B cell (primary cell): ENCODE data around the gene KNSTRN. TPM values are rescaled to one million over a fixed set of nuclear protein-coding genes. Genes with fewer than 3 reads are reported as not detected.

Source experiments
- ATAC-seq: fragments of 200-7000 bp; cut with Tn5 transposase; one replicate; pipeline ENCODE4 v1.10.0; 2021; ENCODE audit warnings: low read depth, mild to moderate bottlenecking, moderate number of reproducible peaks, moderate library complexity
- CTCF ChIA-PET: fragments of 350-600 bp; sonication (Branson Sonifier 250); formaldehyde crosslinking; loops from one replicate; lab custom pipeline; 2021; ENCODE audit warnings: antibody characterized with exemption, inconsistent platforms; lab: Charles Lee
- POLR2A ChIA-PET: fragments of 350-600 bp; sonication (Branson Sonifier 250); formaldehyde crosslinking; loops from one replicate; lab custom pipeline; 2021; ENCODE audit warnings: antibody characterized with exemption; lab: Charles Lee
- DNase-seq: peaks from one replicate; pipeline ENCODE4 v3.0.0; 2013
- H2AFZ ChIP-seq: 2 replicates; pipeline ENCODE4 v1.6.1; 2012; ENCODE audit warnings: mild to moderate bottlenecking, low read depth, low read length; ENCODE audit not compliant: insufficient read depth, poor library complexity, severe bottlenecking
- H3K27ac ChIP-seq, 2 donors: 1 replicate in 1 of 2; 2 replicates in 1 of 2; pipeline ENCODE4 v1.5.1; 2012 to 2013; ENCODE audit warnings: low read length in 2 of 2, mild to moderate bottlenecking in 2 of 2, moderate library complexity in 1 of 2
- H3K27me3 ChIP-seq, 4 experiments: fragments of 200-600 bp in 1 of 4; sonication (generic) in 1 of 4; replicated peaks in 1 of 4; 1 replicate in 2 of 4; 2 replicates in 2 of 4; pipeline versions ENCODE4 v1.6.1 to v1.7.0; 2013 to 2016; ENCODE audit warnings: low read length in 3 of 4, mild to moderate bottlenecking in 2 of 4, mixed read lengths in 1 of 4, moderate library complexity in 1 of 4; ENCODE audit not compliant: insufficient read depth in 4 of 4, control insufficient read depth in 3 of 4; ENCODE audit errors: control extremely low read depth in 1 of 4
- H3K36me3 ChIP-seq, 2 experiments: replicated peaks in 1 of 2; 1 replicate in 1 of 2; 2 replicates in 1 of 2; pipeline versions ENCODE4 v1.6.1 to v1.7.1; 2013; ENCODE audit warnings: low read length in 1 of 2; ENCODE audit not compliant: insufficient read depth in 2 of 2, control insufficient read depth in 1 of 2; ENCODE audit errors: control extremely low read depth in 1 of 2, extremely low read depth in 1 of 2
- H3K4me1 ChIP-seq, 2 donors: fragments of 200-600 bp in 1 of 2; sonication (generic) in 1 of 2; 1 replicate in 1 of 2; 2 replicates in 1 of 2; pipeline versions ENCODE4 v1.5.1 to v1.6.1; 2013 to 2017; ENCODE audit warnings: low read length in 2 of 2; ENCODE audit not compliant: control insufficient read depth in 2 of 2, insufficient read depth in 2 of 2
- H3K4me2 ChIP-seq: replicated peaks from 2 replicates; pipeline ENCODE3; 2012; ENCODE audit warnings: mild to moderate bottlenecking, low read depth, low read length; ENCODE audit not compliant: poor library complexity, severe bottlenecking
- H3K4me3 ChIP-seq, 5 experiments: fragments of 200-600 bp in 1 of 5; sonication (generic) in 1 of 5; 1 replicate in 3 of 5; 2 replicates in 2 of 5; pipeline versions ENCODE4 v1.5.1 to v1.7.0; 2011 to 2016; ENCODE audit warnings: low read length in 4 of 5, mild to moderate bottlenecking in 4 of 5, low read depth in 2 of 5, control low read depth in 1 of 5, moderate library complexity in 1 of 5; ENCODE audit not compliant: insufficient read depth in 1 of 5; ENCODE audit errors: control extremely low read depth in 1 of 5, extremely low read depth in 1 of 5
- H3K79me2 ChIP-seq: fragments of 200-600 bp; sonication (generic); one replicate; pipeline ENCODE4 v1.6.0; 2016; ENCODE audit warnings: low read length; ENCODE audit not compliant: control insufficient read depth, insufficient read depth
- H3K9ac ChIP-seq: fragments of 200-600 bp; sonication (generic); 2 replicates; pipeline ENCODE4 v1.6.1; 2017; ENCODE audit warnings: mild to moderate bottlenecking, low read length, moderate library complexity
- H3K9me3 ChIP-seq, 3 donors: one replicate each; pipeline versions ENCODE4 v1.6.1 to v1.7.1; 2013; ENCODE audit warnings: low read length in 2 of 3; ENCODE audit not compliant: control insufficient read depth in 2 of 3, insufficient read depth in 1 of 3; ENCODE audit errors: control extremely low read depth in 1 of 3
- H4K20me1 ChIP-seq: 2 replicates; pipeline ENCODE4 v1.6.0; 2012; ENCODE audit warnings: mild to moderate bottlenecking, low read length; ENCODE audit not compliant: insufficient read depth, control insufficient read depth, poor library complexity, severe bottlenecking
- H3K27ac Mint-ChIP-seq: one replicate; pipeline ENCODE4 v1.8.0; 2021; ENCODE audit warnings: mixed read lengths
- H3K27me3 Mint-ChIP-seq: one replicate; pipeline ENCODE4 v1.8.0; 2021; ENCODE audit warnings: mixed read lengths
- H3K4me1 Mint-ChIP-seq: one replicate; pipeline ENCODE4 v1.8.0; 2021; ENCODE audit warnings: mixed read lengths
- H3K4me3 Mint-ChIP-seq: one replicate; pipeline ENCODE4 v1.8.0; 2021; ENCODE audit warnings: mixed read lengths
- H3K9me3 Mint-ChIP-seq: one replicate; pipeline ENCODE4 v1.8.0; 2022; ENCODE audit warnings: mixed read lengths; ENCODE audit not compliant: insufficient read depth
- CTCF ChIP-seq: fragments of 200-600 bp; IDR thresholded peaks from one replicate; pipeline ENCODE4 v1.8.0; 2022; ENCODE audit warnings: antibody characterized with exemption, mild to moderate bottlenecking
- EZH2 ChIP-seq: IDR thresholded peaks from 2 replicates; pipeline ENCODE4 v1.6.1; 2012; ENCODE audit warnings: borderline replicate concordance, low read depth, mild to moderate bottlenecking, moderate library complexity, low read length; ENCODE audit not compliant: insufficient read depth, poor library complexity, severe bottlenecking
- WGBS: methylation state at CpG from one replicate; pipeline ENCODE4 v1.1.5; 2013; ENCODE audit warnings: missing lambda C conversion rate; ENCODE audit not compliant: insufficient coverage; 5-methylcytosine and 5-hydroxymethylcytosine counted together
- intact Hi-C: fragments of 100-400 bp; cut with micrococcal nuclease; formaldehyde crosslinking; loops from one replicate; pipeline ENCODE4 v1.10.0; 2022
- polyA plus RNA-seq: library from polyadenylated mRNA; depleted of rRNA; stranded (reverse); fragments of >200 nt; gene quantifications from 2 replicates; pipeline ENCODE4 v1.2.3, GENCODE V29; 2012
- total RNA-seq, 2 donors: library from RNA; stranded (reverse); fragments of 120-200 nt in 1 of 2; gene quantifications; 1 replicate in 1 of 2; 2 replicates in 1 of 2; pipeline versions ENCODE4 v1.2.3 to v1.2.4, GENCODE V29; 2013 to 2022

KNSTRN gene
- total and polyA plus RNA-seq, 2 donors (not counting 1 experiment from before 2014, with no cell fraction given) = 4.0 to 14.0 TPM

GRCh38 chr15:40347559-40348473 lies 34.7 kb upstream of the KNSTRN start:
- Histone ChIP-seq H2AFZ (no peak overlapping the region), H3K36me3 (no peaks in the 10 kb centered on the region), H3K9ac (no peak overlapping the region), H3K27ac (no peak overlapping the region), H3K4me1 (no peaks in the 10 kb centered on the region), H4K20me1 (no peaks in the 10 kb centered on the region), H3K27me3 (no peaks in the 10 kb centered on the region), H3K79me2 (no peaks in the 10 kb centered on the region), H3K4me2 (no peak overlapping the region), H3K9me3 (no peaks in the 10 kb centered on the region), H3K4me3 (no peak overlapping the region)
- no peak for ATAC-seq
- no peaks in the 10 kb centered on the region for H3K4me1 Mint-ChIP-seq
- no peak overlapping the region for H3K4me3 Mint-ChIP-seq
- intact Hi-C loops = no loop called here
- no peak for TF ChIP-seq CTCF
- no peak for TF ChIP-seq EZH2
- ChIA-PET POLR2A (no interaction called here), CTCF (interaction anchor here (15.0 kb wide), 1 partner anchor 74 kb away, joined by 308 read pairs; no protein-coding TSS in a partner anchor)
- H3K27ac Mint-ChIP-seq = no peak overlapping the region
- no peaks in the 10 kb centered on the region for H3K27me3 Mint-ChIP-seq
- DNase-seq = no peak
- 93% methylated on average over 8 of the region's 11 CpGs for WGBS
- H3K9me3 Mint-ChIP-seq = no peaks in the 10 kb centered on the region

GRCh38 chr15:40348474-40348870 lies 34.0 kb upstream of the KNSTRN start:
- H3K79me2 ChIP-seq = no peaks in the 10 kb centered on the region
- no peaks in the 10 kb centered on the region for H3K27me3 Mint-ChIP-seq
- no peaks in the 10 kb centered on the region for H3K9me3 Mint-ChIP-seq
- no peaks in the 10 kb centered on the region for H3K4me1 Mint-ChIP-seq
- no peak overlapping the region for H3K9ac ChIP-seq
- no peak for TF ChIP-seq EZH2
- no peaks in the 10 kb centered on the region for H3K36me3 ChIP-seq
- H3K27me3 ChIP-seq = no peaks in the 10 kb centered on the region
- H3K4me2 ChIP-seq = no peak overlapping the region
- H2AFZ ChIP-seq = no peak overlapping the region
- 81% methylated on average over 3 of the region's 5 CpGs for WGBS
- ATAC-seq (no peak), DNase-seq (no peak)
- no peak overlapping the region for H3K27ac ChIP-seq
- CTCF ChIA-PET = interaction anchor here (1.7 to 15.0 kb wide), 2 partner anchors 9 to 73 kb away, joined by 3 to 308 read pairs; no protein-coding TSS in a partner anchor
- no peak overlapping the region for H3K27ac Mint-ChIP-seq
- no peaks in the 10 kb centered on the region for H3K4me1 ChIP-seq
- H3K4me3 ChIP-seq = no peak overlapping the region
- H4K20me1 ChIP-seq = no peaks in the 10 kb centered on the region
- intact Hi-C loops = no loop called here
- no peak overlapping the region for H3K4me3 Mint-ChIP-seq
- POLR2A ChIA-PET = no interaction called here
- H3K9me3 ChIP-seq = no peaks in the 10 kb centered on the region
